BE2C (cell line): ENCODE measurements around the gene SCUBE2.
"Not testable (repeated sequence)": the region's sequence is repeated elsewhere in the genome, so short reads cannot be mapped to it uniquely, and the experiment has no call there.

Source experiments
- DNase-seq: peaks from one replicate; pipeline ENCODE4 v3.0.0-alpha.2; 2020
- H3K27me3 ChIP-seq: fragments of 250-450 bp; sonication (Bioruptor Pico); 2 replicates; pipeline ENCODE4 v1.5.1; 2020; ENCODE audit warnings: mild to moderate bottlenecking
- H3K36me3 ChIP-seq: fragments of 250-450 bp; sonication (Bioruptor Pico); 2 replicates; pipeline ENCODE4 v1.5.1; 2020; ENCODE audit warnings: mild to moderate bottlenecking
- H3K4me1 ChIP-seq: fragments of 250-450 bp; sonication (Bioruptor Pico); 2 replicates; pipeline ENCODE4 v1.5.1; 2020
- H3K4me3 ChIP-seq: 2 replicates; pipeline ENCODE4 v1.5.1; 2011; ENCODE audit warnings: low read depth, low read length
- H3K9me3 ChIP-seq: fragments of 250-450 bp; sonication (Bioruptor Pico); 2 replicates; pipeline ENCODE4 v1.5.1; 2020
- TF ChIP-seq, protein P1 (sequence below): IDR thresholded peaks from 2 replicates; pipeline ENCODE4 v1.5.1; 2012; ENCODE audit warnings: mild to moderate bottlenecking, low read depth, low read length

Gene SCUBE2

GRCh38 chr11:8989453-8989852 is 101.9 kb downstream of the SCUBE2 start:
- Histone ChIP-seq H3K27me3 (no peaks in the 10 kb centered on the region), H3K36me3 (no peaks in the 10 kb centered on the region), H3K4me1 (no peaks in the 10 kb centered on the region), H3K9me3 (no peaks in the 10 kb centered on the region), H3K4me3 (no peak overlapping the region)
- TF ChIP-seq, protein P1, sequence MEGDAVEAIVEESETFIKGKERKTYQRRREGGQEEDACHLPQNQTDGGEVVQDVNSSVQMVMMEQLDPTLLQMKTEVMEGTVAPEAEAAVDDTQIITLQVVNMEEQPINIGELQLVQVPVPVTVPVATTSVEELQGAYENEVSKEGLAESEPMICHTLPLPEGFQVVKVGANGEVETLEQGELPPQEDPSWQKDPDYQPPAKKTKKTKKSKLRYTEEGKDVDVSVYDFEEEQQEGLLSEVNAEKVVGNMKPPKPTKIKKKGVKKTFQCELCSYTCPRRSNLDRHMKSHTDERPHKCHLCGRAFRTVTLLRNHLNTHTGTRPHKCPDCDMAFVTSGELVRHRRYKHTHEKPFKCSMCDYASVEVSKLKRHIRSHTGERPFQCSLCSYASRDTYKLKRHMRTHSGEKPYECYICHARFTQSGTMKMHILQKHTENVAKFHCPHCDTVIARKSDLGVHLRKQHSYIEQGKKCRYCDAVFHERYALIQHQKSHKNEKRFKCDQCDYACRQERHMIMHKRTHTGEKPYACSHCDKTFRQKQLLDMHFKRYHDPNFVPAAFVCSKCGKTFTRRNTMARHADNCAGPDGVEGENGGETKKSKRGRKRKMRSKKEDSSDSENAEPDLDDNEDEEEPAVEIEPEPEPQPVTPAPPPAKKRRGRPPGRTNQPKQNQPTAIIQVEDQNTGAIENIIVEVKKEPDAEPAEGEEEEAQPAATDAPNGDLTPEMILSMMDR: no peak
- no peak for DNase-seq

GRCh38 chr11:8988329-8989234 is 102.8 kb downstream of the SCUBE2 start:
- H3K36me3 ChIP-seq: no peaks in the 10 kb centered on the region
- no peak overlapping the region for H3K4me3 ChIP-seq
- no peaks in the 10 kb centered on the region for H3K4me1 ChIP-seq
- no peaks in the 10 kb centered on the region for H3K9me3 ChIP-seq
- TF ChIP-seq, protein P1: no peak
- no peak for DNase-seq
- no peaks in the 10 kb centered on the region for H3K27me3 ChIP-seq

GRCh38 chr11:8987446-8987845 is 104.0 kb downstream of the SCUBE2 start:
- no peaks in the 10 kb centered on the region for H3K36me3 ChIP-seq
- no peak for DNase-seq
- H3K4me3 ChIP-seq: no peak overlapping the region
- TF ChIP-seq, protein P1: no peak
- no peaks in the 10 kb centered on the region for H3K4me1 ChIP-seq
- H3K27me3 ChIP-seq: no peaks in the 10 kb centered on the region
- H3K9me3 ChIP-seq: no peaks in the 10 kb centered on the region

DNA sequence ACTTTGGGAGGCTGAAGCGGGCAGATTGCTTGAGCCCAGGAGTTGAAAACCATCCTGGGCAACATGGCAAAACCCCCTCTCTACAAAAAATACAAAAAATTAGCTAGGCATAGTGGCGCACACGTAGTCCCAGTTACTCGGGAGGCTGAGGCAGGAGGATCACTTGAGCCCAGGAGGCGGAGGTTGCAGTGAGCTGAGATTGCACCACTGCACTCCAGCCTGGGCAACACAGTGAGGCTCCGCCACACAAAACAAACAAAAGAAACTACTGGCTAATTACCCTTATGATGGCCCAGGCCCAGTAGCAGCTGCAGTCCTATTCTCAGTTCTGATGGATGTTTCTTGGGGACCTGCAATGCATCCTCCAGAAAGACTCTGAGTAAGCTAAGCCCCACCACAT is 104.6 kb downstream of the SCUBE2 start:
- not testable (repeated sequence) for H3K27me3 ChIP-seq, H3K9me3 ChIP-seq, DNase-seq, H3K4me3 ChIP-seq, H3K4me1 ChIP-seq, H3K36me3 ChIP-seq

DNA sequence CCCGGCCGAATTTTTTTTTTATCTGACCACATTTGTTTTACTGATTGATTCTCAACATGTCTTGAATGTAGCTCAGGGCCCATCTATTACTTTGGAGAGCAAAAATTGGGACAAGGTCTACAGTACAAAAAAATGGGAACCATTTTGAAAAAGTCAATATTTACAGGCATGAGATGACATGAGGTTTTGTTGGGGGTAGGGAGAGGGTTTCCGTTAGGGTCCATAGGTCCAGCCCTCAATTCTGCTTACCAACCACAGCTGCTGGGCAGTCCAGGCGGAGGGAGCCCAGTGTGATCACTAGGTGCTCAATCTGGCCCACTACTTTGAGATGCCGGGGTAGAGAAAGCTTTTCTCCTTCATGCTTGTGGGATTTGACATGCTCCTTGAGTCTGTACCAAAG is 105.9 kb downstream of the SCUBE2 start:
- no peaks in the 10 kb centered on the region for H3K9me3 ChIP-seq
- H3K27me3 ChIP-seq: no peaks in the 10 kb centered on the region
- no peak for DNase-seq
- H3K36me3 ChIP-seq: no peaks in the 10 kb centered on the region
- no peaks in the 10 kb centered on the region for H3K4me1 ChIP-seq
- TF ChIP-seq, protein P1: no peak
- H3K4me3 ChIP-seq: no peak overlapping the region

- Histone ChIP-seq H3K4me3 (no peak overlapping the region), H3K9me3 (no peaks in the 10 kb centered on the region), H3K36me3 (no peaks in the 10 kb centered on the region), H3K4me1 (no peaks in the 10 kb centered on the region), H3K27me3 (no peaks in the 10 kb centered on the region)
- TF ChIP-seq, protein P1: no peak
- no peak for DNase-seq
Measured at GRCh38 chr11:8983552-8983951, 107.8 kb downstream of the SCUBE2 start.
